ENCODE results near the gene FKBP5.
"Not testable (repeated sequence)": the region's sequence is repeated elsewhere in the genome, so short reads cannot be mapped to it uniquely, and the experiment has no call there.

The FKBP5 gene

DNA sequence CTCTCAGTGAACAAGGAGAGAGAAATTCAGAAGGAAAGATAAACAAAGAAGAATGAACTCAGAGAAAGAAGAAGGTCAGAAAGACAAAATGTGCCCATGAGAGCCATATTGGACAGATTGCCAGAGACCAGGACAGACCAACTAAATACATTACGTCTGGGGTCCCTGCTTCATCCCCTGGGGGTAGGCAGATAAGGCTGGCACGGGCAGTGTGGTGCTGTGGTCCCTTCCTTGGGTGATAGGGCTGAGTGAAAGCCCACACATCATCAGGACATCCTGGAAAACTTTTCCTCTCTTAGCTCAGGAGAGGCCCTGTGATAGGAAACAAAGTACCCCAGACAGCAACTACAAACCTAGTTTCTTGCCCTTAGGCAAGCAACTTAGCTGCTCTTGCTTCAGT lies 34.9 kb upstream of the FKBP5 start:
- no peak for DNase-seq

DNA sequence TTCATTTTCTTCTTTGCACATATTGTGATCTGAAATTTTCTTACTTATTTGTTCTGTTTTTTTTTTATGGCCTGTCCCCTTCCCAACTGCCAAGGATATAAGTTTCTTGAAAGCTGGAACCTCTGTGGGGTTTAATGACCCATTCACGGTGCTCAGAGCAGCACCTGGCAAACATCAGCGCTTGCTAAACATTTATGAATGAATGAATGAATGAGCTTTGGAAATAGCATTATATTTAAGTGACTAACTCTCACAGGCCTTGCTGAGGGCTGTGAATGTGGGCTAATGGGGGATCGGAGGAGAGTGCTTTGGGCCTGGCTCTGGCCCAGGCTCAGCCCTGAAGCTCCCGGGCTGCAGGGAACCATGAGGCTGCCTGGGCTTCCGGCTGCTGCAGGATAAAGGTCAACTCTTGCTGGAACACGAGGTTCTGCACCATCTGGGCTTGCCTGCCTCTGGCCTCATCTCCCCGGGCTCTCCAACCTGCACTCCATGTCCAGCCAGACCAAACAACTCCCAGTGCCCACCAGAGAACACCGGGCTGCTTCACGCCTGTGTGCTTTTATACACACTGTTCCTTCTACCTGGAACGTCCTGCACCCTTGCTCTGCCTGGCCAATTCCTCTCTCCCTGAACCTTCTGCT lies 33.5 kb upstream of the FKBP5 start:
- DNase-seq, result no peak

- no peak for DNase-seq
Observed at GRCh38 chr6:35719830-35720733, 31.4 kb upstream of the FKBP5 start.

- no peak for DNase-seq
Observed at GRCh38 chr6:35719404-35719829, 30.7 kb upstream of the FKBP5 start.

GRCh38 chr6:35718911-35719381 lies 30.2 kb upstream of the FKBP5 start:
- no peak for DNase-seq

GRCh38 chr6:35718375-35718736 lies 29.6 kb upstream of the FKBP5 start:
- DNase-seq, result no peak

- DNase-seq, result no peak
Observed at GRCh38 chr6:35717449-35718374, 29.0 kb upstream of the FKBP5 start.

- no peak for DNase-seq
Observed at GRCh38 chr6:35716798-35717197, 28.1 kb upstream of the FKBP5 start.

DNA sequence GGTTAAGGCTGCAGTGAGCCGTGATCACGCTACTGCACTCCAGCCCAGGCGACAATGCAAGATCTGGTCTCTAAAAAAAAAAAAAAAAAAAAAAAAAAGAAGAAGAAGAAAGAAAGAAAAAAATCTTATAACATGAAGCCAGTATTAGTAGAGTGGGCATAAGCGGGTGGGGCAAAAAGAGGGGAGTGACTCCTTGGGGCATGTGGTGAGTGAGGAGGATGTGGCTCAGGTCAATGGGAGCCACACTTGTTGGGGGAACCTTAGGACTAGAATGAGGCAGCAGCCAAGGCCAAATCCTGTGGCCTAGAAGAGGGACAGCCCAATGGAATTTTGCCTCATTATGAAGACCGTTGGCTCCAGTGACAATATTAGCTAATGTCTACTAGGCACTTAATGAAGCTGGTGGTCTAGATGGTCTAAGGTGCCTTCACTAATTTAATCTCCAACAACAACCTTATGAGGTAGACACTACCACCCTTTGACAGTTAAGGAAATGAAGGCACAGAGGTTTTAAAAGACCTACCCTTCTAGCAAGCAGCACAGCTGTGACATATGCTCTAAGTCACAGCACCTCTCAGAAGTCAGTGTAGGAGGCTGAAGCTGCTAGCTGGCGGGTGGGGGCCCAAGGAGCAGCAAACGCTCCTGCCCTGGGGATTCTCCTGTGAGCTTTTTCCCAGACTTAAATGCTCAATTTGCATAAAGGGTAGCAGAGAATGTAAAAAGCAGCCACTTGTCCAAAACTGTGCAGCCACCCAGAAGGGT lies 24.5 kb upstream of the FKBP5 start:
- DNase-seq, result no peak

- no peak for DNase-seq
Observed at GRCh38 chr6:35711731-35712130, 23.0 kb upstream of the FKBP5 start.

GRCh38 chr6:35710241-35710847 lies 21.6 kb upstream of the FKBP5 start:
- no peak for DNase-seq

- DNase-seq, result no peak
Observed at GRCh38 chr6:35708585-35708984, 19.9 kb upstream of the FKBP5 start.

DNA sequence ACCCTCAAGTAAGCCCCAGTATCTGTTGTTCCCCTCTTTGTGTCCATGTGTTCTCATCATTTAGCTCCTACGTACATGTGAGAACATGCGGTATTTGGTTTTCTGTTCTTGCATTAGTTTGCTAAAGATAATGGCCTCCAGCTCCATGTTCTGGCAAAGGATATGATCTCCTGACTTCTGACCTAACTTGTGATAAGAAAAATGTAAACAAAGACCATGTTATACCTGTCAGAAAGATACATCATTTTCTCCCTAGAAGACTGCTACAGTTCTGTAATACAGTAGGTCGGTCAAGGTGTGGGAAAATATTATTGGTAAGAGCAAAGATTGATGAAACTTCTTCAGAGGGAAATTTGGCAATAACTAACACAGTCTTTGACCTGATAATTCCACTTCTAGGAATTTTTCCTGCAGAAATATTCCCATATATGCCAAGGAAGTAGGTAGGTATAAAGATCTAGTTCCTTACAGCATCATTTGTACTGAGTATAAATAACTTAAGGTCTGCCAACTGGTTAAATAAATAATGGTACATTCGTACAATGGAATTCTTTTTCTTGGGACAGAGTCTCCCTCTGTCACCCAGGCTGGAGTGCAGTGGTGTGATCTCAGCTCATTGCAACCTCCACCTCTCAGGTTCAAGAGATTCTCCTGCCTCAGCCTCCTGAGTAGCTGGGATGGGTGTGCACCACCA lies 19.1 kb upstream of the FKBP5 start:
- DNase-seq, result no peak

DNA sequence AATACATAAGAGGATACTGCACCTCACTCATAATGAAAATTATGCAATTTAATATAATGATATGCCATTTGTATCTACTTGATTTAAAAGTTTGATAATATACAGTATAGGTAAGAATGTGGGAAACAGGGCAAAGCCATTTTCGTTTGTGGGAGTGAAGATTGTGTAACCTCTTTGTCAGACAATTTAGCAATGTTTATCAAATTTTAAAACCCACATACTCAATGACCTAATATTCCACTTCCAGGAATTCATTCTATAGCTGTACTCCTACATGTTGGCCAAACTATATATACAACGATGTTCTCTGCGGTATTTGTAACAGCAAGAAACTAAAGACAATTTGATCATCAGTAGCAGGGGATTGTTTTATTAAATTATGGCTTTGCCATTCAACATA lies 17.8 kb upstream of the FKBP5 start:
- DNase-seq, result no peak

- DNase-seq, result no peak
Observed at GRCh38 chr6:35703554-35703953, 14.8 kb upstream of the FKBP5 start.

- DNase-seq, result no peak
Observed at GRCh38 chr6:35698858-35699257, 10.1 kb upstream of the FKBP5 start.

- not testable (repeated sequence) for DNase-seq
Observed at GRCh38 chr6:35698430-35698829, 9.7 kb upstream of the FKBP5 start.

- DNase-seq, result no peak
Observed at GRCh38 chr6:35694462-35694861, 5.7 kb upstream of the FKBP5 start.

GRCh38 chr6:35691027-35691824 lies 2.5 kb upstream of the FKBP5 start:
- DNase-seq, result no peak

DNA sequence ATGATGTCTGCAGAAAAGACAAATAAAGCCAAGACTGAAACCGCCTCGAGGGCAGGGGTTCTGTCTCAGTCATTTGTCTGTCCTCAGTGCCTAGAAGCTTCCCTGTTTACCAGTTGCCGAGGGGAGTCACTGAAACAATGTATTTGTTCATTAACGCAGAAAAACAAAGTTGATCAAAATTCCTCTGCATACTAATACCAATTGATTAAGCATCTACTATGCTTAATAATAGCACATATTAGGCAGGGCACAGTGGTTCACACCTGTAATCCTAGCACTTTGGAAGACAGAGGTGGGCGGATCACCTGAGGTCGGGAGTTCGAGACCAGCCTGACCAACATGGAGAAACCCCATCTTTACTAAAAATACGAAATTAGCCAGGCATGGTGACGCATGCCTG lies 1.8 kb upstream of the FKBP5 start:
- DNase-seq, result no peak

Data from activated CD4-positive, CD25-positive, alpha-beta regulatory T cell (primary cell).